GM10847 (cell line): Measurements from ENCODE around the gene TOMM34.

ENCODE experiments used
- POLR2A ChIP-seq: IDR thresholded peaks from 2 replicates; pipeline ENCODE4 v1.6.1; 2011; ENCODE audit not compliant: insufficient read length; ENCODE audit errors: extremely low read depth

The TOMM34 gene

DNA sequence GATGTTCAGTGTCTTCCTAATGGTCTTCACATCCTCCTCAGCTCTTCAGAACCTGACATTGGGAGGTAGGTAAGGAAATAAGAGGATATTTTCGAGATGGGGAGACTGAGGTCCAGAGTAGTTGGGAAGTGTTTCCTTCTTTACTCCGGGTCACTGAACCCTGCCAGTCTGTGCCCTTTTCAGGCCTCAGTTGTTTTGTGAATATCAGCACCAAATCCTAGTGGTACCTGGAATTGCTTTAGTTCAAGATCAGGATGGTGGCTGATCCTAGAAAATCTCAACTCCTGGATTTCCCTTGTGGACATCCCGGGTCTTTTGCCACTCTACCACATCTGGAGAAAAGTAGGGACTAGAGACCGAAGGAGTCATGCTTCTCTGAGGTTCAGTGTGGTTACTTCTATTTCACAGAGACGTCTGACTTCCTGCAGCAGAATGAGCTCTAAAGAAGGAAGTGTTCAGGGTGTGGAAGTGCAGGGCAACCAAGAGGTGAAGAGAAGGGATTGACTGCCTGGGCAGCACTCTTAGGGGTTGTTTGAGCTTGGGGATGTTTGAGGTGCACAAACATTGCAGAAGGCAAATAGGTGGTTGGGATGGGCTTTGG lies 7.1 kb upstream of the TOMM34 start:
- no peak for TF ChIP-seq POLR2A

DNA sequence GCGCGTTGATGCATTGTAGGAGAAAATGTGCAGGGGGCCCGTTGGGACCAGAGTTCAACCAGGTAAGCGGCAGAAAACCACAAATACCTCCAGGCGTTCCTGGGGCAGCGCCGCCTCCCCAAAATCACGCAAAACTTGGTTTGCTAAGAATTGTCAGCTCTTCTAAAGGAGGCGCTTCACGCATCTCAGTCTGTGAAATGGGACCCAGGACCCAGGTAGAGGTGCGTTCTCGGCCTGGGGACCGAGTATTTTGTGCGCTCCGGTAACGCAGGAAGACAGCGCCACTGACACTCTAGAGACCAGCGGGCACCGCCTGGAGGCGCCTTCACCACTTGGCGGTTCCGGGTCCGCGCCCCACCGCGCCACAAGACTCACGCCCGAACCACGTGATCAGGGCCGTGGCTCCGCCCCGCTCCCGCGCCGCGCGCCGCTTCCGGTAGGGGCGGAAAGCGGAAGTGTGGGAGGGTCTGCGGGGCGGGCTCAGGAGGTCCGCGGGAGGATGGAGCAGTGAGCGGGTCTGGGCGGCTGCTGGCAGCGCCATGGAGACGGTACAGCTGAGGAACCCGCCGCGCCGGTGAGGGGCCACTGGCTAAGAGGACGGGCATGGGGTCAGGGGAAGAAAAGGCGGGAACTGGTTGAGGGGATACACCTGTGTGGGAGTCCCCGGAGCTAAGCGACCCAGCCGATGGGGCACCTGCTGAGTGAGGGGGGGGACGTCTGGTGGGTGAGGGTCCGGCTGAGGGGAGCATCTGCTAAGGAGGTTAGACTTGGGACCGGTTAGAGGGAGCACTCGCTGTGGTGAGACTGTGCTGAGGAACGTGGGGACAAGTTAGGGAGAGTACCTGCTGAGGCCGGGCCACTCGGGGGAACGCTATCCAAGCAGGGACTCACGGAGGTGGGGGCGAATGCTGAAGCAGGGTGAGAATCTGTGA lies 6.1 kb upstream of the TOMM34 start, which contains the start of gene STK4:
STK4 (plus strand) TSS at position 483 of the 932 bp plus-strand sequence; CDS start at position 540, 57 bp downstream.
- peak; percentile 88 for TF ChIP-seq POLR2A

DNA sequence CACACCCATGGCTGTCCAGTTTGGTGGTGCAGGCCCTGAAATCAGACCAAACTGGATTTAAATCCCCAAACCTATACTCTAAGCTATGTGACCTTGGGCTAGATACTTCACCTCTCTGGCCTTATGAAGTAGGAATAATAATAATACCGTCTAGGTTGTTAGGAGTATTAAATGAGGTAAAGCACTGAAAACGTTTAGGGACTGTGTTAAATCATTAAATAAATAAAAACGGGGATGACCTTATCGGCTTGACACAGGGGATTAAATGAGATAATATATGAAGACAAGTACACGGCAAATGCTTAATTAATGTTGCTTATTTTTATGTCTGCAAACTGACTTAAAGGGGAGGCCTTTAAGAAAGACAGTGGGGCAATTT lies 5.4 kb upstream of the TOMM34 start:
- no peak for TF ChIP-seq POLR2A

- TF ChIP-seq POLR2A = no peak
Observed at GRCh38 chr20:44963325-44964215, 3.4 kb upstream of the TOMM34 start.

- no peak for TF ChIP-seq POLR2A
Observed at GRCh38 chr20:44962483-44962882, 2.3 kb upstream of the TOMM34 start.

- no peak for TF ChIP-seq POLR2A
Observed at GRCh38 chr20:44961870-44962267, 1.7 kb upstream of the TOMM34 start.

- no peak for TF ChIP-seq POLR2A
Observed at GRCh38 chr20:44961011-44961869, 1.0 kb upstream of the TOMM34 start.

DNA sequence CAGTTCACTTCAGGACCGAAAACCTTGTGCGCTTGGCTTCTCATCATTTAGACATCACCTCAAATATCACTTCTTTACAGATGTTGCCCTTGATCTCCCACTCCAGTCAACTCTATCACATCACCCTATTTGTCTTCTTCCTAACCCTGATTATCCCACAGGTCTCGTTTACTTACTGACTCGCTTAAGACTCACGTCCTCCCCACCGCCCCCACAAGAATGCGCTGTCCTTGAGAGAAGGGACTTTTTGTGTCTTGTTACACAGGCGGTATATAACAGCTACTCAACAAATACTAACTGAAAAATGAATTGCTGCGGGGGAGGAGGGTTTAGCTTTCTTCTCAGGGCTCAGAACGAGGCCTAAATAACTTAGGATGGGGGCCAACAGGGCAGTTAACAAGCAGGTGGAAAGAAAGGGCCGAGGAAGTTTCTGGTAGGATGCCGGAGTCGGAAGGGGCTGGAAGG lies 527 bp downstream of the TOMM34 start:
- no peak for TF ChIP-seq POLR2A

GRCh38 chr20:44959082-44959637 lies 1.0 kb downstream of the TOMM34 start:
- no peak for TF ChIP-seq POLR2A

DNA sequence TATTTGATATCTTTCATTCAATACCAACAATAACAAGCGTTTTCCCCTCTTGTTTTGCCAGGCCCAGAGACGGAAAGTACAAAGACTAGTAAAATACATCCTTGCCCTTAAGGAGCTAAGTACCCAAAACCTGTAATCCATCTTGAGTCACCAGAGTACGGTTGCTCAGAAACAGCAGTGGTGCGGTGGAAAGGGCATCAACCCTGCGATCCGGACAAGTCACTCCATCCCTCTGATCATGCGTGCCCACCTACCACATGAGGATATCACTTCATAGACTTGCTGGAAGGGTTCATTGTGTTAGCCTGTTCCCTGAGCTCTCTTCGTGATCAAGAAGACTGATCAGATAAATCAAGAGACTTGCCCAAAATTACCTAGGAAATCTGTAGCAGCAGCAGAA lies 1.9 kb downstream of the TOMM34 start:
- TF ChIP-seq POLR2A = no peak

GRCh38 chr20:44956410-44956809 lies 3.8 kb downstream of the TOMM34 start:
- TF ChIP-seq POLR2A = no peak

DNA sequence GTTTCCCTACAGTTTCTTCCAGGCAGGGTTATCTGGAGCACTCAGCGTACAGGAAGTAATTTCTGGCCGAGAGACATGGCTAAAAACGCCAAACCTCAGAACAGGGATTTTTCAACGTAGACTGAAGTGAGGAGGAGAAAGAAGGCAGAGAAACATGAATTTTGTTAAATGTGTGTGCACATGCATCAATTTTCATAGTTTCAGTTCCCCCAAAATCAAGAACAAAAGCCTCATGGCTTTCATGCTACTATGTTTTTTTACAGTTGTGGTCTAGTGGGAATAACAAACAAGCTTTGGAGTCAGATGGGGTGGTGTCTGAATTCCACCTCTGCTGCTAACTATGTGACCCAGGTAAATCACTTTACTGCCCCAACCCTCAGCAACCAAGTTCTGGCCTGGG lies 4.9 kb downstream of the TOMM34 start:
- no peak for TF ChIP-seq POLR2A

- no peak for TF ChIP-seq POLR2A
Observed at GRCh38 chr20:44954211-44954610, 6.0 kb downstream of the TOMM34 start.

DNA sequence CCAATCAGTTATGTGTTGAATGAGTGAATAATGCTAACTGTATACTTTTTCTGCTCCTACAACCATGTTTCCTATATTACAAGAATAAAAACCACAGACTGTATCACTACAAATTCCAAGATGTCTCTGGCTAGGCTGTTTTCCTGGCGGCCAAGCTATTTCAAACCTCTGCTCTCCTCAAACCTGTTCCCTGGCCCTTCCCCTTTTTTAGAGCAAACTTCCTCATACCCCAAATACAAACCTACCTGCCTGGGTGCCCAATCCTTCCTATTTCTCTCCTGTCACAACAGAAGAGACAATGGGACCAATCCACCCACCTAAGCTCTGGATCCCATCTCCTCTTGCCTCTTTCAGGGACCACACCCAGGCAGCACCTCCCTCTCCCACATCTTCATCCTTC lies 7.5 kb downstream of the TOMM34 start:
- no peak for TF ChIP-seq POLR2A
